ENCODE data around the gene CCNL2. TPM values are rescaled to one million over a fixed set of nuclear protein-coding genes. Genes with fewer than 3 reads are reported as not detected.
A peak's percentile ranks its signal among the peaks of the same experiment; 100 is the strongest.

CCNL2 gene
- total and polyA plus RNA-seq, 2 of the 13 experiments (the other 11 are each of a cell fraction or from before 2014, with no cell fraction given), result 105 to 340 TPM

DNA sequence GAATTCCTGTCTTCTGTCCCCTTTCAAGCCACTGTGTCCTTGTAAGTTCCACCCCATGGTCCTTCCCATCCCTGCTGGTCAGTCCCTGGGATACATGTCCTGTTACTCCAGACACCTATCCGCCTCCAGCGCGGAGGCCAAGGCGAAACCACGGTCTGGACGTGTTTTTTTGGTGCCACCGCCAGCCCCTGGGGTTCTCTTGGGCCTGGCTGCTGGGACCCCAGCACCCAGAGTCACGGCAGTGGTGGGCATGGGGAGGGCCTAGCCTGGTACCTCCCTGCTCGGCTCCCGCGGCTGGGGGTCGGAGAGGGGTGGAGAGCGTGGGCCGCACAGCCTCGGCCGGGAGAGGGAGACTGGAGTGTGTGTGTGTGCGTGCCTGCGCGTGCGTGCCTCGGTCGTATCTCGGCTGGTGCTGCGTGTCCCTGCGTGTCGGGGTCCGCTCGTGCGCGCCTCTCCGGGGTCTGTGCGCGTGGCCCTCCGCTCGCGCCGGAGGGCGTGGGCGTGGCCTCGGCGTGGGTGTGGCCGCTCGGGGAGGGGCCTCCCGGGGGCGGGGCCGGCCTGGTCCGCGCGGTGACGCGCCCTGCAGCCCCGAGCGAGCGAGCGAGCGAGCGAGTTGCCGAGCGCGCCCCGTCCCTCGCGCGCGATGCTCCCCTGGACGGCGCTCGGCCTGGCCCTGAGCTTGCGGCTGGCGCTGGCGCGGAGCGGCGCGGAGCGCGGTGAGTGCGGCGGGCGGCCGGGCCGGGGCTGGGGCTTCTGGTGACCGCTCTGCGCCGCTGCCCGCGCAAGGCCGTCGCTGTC, 36.2 kb upstream of the CCNL2 start, which contains the start of gene VWA1 (continued):
- TF ChIP-seq IRF9 (CRISPR knock-in tag; IDR thresholded peaks at IDR 0.05; ENCODE audit: borderline replicate concordance) (peak; percentile 91; the same call in 1 of the 2 replicates), POLR2G (IDR thresholded peaks at IDR 0.05; ENCODE audit: low read depth, low read length) (peak; percentile 64), NR2C2 (CRISPR knock-in tag; IDR thresholded peaks at IDR 0.05; ENCODE audit: borderline replicate concordance) (peak; percentile 23; the same call in 1 of the 2 replicates), STAG1 (CRISPR knock-in tag; IDR thresholded peaks at IDR 0.05) (no peak), MEF2D (CRISPR knock-in tag; IDR thresholded peaks at IDR 0.05) (no peak), ZC3H13 (CRISPR knock-in tag; IDR thresholded peaks at IDR 0.05) (no peak), ZNF44 (CRISPR knock-in tag; IDR thresholded peaks at IDR 0.05) (no peak), GPN1 (CRISPR knock-in tag; IDR thresholded peaks at IDR 0.05; ENCODE audit: borderline replicate concordance) (0 out of 2 replicates have a peak, but pooled peaks have one; percentile 72), ZNF691 (CRISPR knock-in tag; IDR thresholded peaks at IDR 0.05; ENCODE audit: borderline replicate concordance, low read depth) (no peak), ZSCAN21 (CRISPR knock-in tag; IDR thresholded peaks at IDR 0.05; ENCODE audit: borderline replicate concordance) (peak; percentile 80; the same call in 1 of the 2 replicates), THYN1 (CRISPR knock-in tag; IDR thresholded peaks at IDR 0.05; ENCODE audit: borderline replicate concordance, low read depth) (no peak), BRD4 (CRISPR knock-in tag; IDR thresholded peaks at IDR 0.05) (no peak; the same call in 1 of the 2 replicates), MEIS2 (CRISPR knock-in tag; IDR thresholded peaks at IDR 0.05) (no peak), REL (CRISPR knock-in tag; conservative IDR thresholded peaks at IDR 0.05) (no peak), HOXA5 (CRISPR knock-in tag; IDR thresholded peaks at IDR 0.05) (no peak), ATF1 (CRISPR knock-in tag; IDR thresholded peaks at IDR 0.05) (no peak), ZNF816 (CRISPR knock-in tag; IDR thresholded peaks at IDR 0.05; ENCODE audit: borderline replicate concordance) (no peak; the same call in 1 of the 2 replicates)
- TF ChIP-seq, protein P1, sequence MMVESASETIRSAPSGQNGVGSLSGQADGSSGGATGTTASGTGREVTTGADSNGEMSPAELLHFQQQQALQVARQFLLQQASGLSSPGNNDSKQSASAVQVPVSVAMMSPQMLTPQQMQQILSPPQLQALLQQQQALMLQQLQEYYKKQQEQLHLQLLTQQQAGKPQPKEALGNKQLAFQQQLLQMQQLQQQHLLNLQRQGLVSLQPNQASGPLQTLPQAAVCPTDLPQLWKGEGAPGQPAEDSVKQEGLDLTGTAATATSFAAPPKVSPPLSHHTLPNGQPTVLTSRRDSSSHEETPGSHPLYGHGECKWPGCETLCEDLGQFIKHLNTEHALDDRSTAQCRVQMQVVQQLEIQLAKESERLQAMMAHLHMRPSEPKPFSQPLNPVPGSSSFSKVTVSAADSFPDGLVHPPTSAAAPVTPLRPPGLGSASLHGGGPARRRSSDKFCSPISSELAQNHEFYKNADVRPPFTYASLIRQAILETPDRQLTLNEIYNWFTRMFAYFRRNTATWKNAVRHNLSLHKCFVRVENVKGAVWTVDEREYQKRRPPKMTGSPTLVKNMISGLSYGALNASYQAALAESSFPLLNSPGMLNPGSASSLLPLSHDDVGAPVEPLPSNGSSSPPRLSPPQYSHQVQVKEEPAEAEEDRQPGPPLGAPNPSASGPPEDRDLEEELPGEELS (CRISPR knock-in tag; IDR thresholded peaks at IDR 0.05), result no peak
- TF ChIP-seq, protein P2, sequence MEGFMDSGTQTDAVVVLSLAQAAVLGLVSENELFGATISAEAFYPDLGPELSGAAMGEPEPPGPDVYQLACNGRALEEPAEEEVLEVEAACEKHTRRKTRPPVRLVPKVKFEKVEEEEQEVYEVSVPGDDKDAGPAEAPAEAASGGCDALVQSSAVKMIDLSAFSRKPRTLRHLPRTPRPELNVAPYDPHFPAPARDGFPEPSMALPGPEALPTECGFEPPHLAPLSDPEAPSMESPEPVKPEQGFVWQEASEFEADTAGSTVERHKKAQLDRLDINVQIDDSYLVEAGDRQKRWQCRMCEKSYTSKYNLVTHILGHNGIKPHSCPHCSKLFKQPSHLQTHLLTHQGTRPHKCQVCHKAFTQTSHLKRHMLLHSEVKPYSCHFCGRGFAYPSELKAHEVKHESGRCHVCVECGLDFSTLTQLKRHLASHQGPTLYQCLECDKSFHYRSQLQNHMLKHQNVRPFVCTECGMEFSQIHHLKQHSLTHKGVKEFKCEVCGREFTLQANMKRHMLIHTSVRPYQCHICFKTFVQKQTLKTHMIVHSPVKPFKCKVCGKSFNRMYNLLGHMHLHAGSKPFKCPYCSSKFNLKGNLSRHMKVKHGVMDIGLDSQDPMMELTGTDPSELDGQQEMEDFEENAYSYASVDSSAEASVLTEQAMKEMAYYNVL (CRISPR knock-in tag; IDR thresholded peaks at IDR 0.05; ENCODE audit: borderline replicate concordance), result no peak; the same call in 1 of the 2 replicates
